GM12892 (cell line): Measurements from ENCODE around the gene PPFIA1.

Experiments
- POLR2A ChIP-seq: IDR thresholded peaks from 2 replicates; pipeline ENCODE4 v1.6.1; 2011; ENCODE audit warnings: low read depth, low read length, control low read depth
- POLR2AphosphoS5 ChIP-seq: IDR thresholded peaks from 2 replicates; pipeline ENCODE4 v1.6.1; 2011; ENCODE audit warnings: low read depth, low read length, control low read depth
- TAF1 ChIP-seq: IDR thresholded peaks from 2 replicates; pipeline ENCODE4 v1.6.1; 2011; ENCODE audit warnings: low read depth, mild to moderate bottlenecking, control low read depth, low read length, borderline replicate concordance

- TF ChIP-seq POLR2A (no peak), POLR2AphosphoS5 (no peak), TAF1 (no peak)
Observed at GRCh38 chr11:70378506-70379134, 108.1 kb downstream of the PPFIA1 start.
